Measurements from ENCODE around the gene MANBA.

Gene MANBA

GRCh38 chr4:102730968-102731533 is 29.7 kb downstream of the MANBA start:
- TF ChIP-seq CTCF (IDR thresholded peaks at IDR 0.05) = no peak

DNA sequence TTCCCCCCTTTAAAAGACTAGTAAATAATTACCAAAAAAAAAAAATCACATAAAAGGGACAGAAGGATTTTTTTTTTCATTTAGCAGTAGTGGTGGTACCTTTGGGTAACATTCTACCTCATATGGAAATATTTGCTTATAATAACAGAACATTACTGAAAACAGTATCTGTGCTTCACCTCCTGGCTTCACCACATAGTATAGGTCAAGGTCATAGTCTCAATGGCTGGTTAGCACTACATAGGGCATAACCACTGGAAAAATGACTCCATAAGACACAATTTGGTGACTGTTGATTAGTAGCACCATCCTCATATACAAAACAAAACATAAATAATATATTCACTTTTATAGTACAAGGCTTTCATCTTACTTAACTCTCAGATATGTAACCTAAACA is 34.7 kb downstream of the MANBA start:
- no peak for TF ChIP-seq CTCF (IDR thresholded peaks at IDR 0.05)

DNA sequence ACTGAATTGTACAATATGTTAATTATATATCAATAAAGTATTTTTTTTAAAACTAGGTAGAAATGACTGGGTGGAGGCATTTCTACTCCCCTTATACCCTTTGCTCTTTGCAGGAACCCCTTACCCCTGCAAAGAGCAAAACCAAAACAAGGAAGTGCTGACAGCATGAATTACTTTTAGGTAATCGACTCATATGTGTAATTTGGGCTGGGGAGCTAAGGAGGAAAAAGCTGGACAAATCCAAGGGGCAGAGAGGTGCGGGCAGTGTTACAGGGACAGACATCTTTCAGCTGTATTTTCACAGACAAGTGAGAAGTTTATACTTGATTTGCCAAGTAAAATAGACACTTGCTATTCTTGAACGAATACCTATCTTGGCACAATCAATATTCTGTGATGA is 35.5 kb downstream of the MANBA start:
- no peak for TF ChIP-seq CTCF (IDR thresholded peaks at IDR 0.05)

DNA sequence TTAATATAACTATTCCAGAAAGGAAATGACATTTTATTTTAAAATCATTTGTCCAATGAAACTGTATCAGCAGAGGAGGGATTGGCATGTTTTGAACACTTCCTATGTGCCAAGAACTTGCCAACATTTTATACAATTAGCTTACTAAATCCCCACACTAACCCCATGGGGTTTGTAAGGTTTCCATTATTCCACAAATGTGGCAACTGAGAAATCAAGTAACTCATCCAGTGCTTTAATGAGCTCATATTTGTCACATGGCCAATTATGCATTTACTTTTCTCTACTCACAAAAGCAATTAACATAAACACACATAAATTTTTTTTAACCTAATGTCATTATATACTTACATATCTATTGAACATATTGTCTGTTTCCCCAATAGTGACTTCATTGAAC is 37.3 kb downstream of the MANBA start:
- no peak for TF ChIP-seq CTCF (IDR thresholded peaks at IDR 0.05)

DNA sequence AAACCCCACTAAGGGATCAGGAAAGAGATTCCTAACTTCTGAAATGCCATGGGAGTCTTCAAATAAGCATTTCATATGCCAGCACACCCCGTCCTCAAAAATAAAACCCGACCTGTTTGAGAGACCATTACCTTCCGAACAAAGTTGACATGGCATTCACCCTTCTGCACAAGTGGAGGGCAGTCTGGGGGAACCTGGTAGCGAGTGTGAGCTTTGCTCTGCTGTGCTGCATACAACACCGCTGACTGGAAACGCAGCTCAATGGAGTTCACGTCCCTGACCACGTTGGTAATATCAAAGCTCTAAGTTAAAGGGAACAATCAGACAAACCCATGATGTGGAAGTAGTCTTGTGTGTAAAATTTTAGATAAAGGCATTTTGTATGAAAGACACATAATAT is 38.0 kb downstream of the MANBA start:
- TF ChIP-seq CTCF (IDR thresholded peaks at IDR 0.05) = no peak

- no peak for TF ChIP-seq CTCF (IDR thresholded peaks at IDR 0.05)
Measured at GRCh38 chr4:102717448-102718092, 43.2 kb downstream of the MANBA start.

GRCh38 chr4:102715057-102715456 is 45.7 kb downstream of the MANBA start:
- no peak; the same call in 1 of the 2 replicates for TF ChIP-seq CTCF (IDR thresholded peaks at IDR 0.05)

DNA sequence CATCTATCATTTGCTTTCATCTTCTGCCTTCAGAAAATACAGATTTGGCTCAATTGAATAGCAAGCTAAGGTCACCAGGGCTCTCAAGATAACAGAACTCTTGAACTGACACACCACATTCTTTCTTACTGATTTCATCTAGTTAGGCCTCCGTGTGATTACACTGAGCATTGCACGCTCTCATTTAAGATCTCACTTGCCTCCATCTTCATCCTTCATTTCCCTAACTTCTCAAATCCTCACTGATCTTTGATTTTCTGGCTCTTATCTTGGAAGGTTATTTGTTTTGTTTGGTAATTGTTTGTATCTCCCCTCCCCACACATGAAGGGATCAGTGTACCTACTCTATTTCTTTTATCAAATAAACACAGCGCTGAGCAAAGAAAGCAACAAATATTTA is 47.7 kb downstream of the MANBA start:
- no peak for TF ChIP-seq CTCF (IDR thresholded peaks at IDR 0.05)

All from LNCAP (cell line).